ENCODE measurements around the gene GPR146. TPM values are rescaled to one million over a fixed set of nuclear protein-coding genes. Genes with fewer than 3 reads are reported as not detected.

The GPR146 gene
- total RNA-seq, 1 experiment from 2014 or later: 2.9 TPM

GRCh38 chr7:1065263-1065584 lies 20.9 kb downstream of the GPR146 start:
- in situ Hi-C loops (cut with HindIII; ENCODE audit: low pct_unique_long_range_greater_than_20kb, low sequenced_read_pairs) (no loop called here), intact Hi-C loops (cut with micrococcal nuclease; ENCODE audit: unreplicated experiment) (loop anchor here (2.0 kb wide), 1 partner anchor 72 kb away; no protein-coding TSS in a partner anchor)
- H3K27me3 ChIP-seq (ENCODE audit: control insufficient read depth, insufficient read depth, low read length): no peaks in the 10 kb centered on the region
- DNase-seq (ENCODE audit: low read depth, low spot score): no peak
- no peaks in the 10 kb centered on the region for H3K9me3 ChIP-seq (ENCODE audit: control insufficient read depth, insufficient read depth, low read depth, low read length)
- BruUV-seq (replicated peaks): no TSS peak
- ATAC-seq: no peak
- CTCF ChIA-PET: interaction anchor here (0.6 to 2.6 kb wide), 8 partner anchors 15 to 162 kb away, joined by 3 to 49 read pairs (median 4); partner anchors contain the start of genes COX19 and GPR146
- H3K4me3 ChIP-seq (ENCODE audit: low read depth in 2 of 2, low read length in 2 of 2): no peak overlapping the region
- POLR2A ChIA-PET: interaction anchor here (0.7 kb wide), 1 partner anchor 14 kb away, joined by 3 read pairs; no protein-coding TSS in a partner anchor
- TF ChIP-seq, protein P1, sequence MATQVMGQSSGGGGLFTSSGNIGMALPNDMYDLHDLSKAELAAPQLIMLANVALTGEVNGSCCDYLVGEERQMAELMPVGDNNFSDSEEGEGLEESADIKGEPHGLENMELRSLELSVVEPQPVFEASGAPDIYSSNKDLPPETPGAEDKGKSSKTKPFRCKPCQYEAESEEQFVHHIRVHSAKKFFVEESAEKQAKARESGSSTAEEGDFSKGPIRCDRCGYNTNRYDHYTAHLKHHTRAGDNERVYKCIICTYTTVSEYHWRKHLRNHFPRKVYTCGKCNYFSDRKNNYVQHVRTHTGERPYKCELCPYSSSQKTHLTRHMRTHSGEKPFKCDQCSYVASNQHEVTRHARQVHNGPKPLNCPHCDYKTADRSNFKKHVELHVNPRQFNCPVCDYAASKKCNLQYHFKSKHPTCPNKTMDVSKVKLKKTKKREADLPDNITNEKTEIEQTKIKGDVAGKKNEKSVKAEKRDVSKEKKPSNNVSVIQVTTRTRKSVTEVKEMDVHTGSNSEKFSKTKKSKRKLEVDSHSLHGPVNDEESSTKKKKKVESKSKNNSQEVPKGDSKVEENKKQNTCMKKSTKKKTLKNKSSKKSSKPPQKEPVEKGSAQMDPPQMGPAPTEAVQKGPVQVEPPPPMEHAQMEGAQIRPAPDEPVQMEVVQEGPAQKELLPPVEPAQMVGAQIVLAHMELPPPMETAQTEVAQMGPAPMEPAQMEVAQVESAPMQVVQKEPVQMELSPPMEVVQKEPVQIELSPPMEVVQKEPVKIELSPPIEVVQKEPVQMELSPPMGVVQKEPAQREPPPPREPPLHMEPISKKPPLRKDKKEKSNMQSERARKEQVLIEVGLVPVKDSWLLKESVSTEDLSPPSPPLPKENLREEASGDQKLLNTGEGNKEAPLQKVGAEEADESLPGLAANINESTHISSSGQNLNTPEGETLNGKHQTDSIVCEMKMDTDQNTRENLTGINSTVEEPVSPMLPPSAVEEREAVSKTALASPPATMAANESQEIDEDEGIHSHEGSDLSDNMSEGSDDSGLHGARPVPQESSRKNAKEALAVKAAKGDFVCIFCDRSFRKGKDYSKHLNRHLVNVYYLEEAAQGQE (IDR thresholded peaks at IDR 0.05; ENCODE audit: insufficient read depth in 1 of 2, low read depth in 2 of 2, low read length in 1 of 2): no peak
- no peak for TF ChIP-seq POLR2AphosphoS5 (IDR thresholded peaks at IDR 0.05; ENCODE audit: low read depth, low read length)
- no peak for TF ChIP-seq TCF7L2 (IDR thresholded peaks at IDR 0.05; ENCODE audit: low read depth, low read length)
- TF ChIP-seq SIN3A (IDR thresholded peaks at IDR 0.05; ENCODE audit: borderline replicate concordance, insufficient read depth, low read depth, low read length): no peak
- TF ChIP-seq, protein P2, sequence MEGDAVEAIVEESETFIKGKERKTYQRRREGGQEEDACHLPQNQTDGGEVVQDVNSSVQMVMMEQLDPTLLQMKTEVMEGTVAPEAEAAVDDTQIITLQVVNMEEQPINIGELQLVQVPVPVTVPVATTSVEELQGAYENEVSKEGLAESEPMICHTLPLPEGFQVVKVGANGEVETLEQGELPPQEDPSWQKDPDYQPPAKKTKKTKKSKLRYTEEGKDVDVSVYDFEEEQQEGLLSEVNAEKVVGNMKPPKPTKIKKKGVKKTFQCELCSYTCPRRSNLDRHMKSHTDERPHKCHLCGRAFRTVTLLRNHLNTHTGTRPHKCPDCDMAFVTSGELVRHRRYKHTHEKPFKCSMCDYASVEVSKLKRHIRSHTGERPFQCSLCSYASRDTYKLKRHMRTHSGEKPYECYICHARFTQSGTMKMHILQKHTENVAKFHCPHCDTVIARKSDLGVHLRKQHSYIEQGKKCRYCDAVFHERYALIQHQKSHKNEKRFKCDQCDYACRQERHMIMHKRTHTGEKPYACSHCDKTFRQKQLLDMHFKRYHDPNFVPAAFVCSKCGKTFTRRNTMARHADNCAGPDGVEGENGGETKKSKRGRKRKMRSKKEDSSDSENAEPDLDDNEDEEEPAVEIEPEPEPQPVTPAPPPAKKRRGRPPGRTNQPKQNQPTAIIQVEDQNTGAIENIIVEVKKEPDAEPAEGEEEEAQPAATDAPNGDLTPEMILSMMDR (IDR thresholded peaks at IDR 0.05): no peak
- H3K36me3 ChIP-seq (ENCODE audit: control insufficient read depth, insufficient read depth, low read length): no peaks in the 10 kb centered on the region
- H3K27ac ChIP-seq (ENCODE audit: low read length): no peak overlapping the region
- peaks cover 13% of the 10 kb centered on the region for H3K4me1 ChIP-seq (ENCODE audit: control insufficient read depth, insufficient read depth, low read length)

DNA sequence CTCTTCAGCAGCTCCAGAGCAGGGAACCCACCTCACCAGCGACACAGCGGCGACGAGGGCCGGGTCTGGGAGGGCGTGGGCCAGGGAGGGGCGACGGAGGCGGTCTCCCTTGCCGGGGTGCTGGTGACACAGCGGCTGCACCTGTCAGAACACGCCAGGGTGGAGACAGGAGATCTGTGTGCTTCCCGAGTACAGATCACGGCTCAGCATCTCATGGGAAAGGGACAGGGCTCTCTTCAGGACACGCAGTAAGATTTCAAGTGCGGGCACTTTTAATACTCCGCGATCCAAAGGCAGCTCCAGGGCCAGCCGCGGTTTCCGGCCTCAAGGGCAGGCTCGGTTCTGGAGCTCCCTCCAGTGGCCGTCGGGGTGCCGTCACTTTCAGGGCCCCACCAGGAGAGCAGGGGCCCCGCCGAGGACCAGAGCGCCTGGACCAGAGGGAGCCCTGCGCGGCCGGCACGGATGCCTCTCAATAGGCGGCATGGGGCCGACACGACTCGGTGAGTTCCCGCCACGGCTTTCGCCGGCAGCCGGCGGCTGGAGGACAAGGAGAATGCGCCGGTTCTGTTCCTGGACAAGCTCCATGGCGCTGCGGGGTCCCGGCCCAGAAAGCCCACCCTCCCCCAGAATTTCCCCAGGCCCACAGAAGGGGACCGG lies 21.4 kb downstream of the GPR146 start:
- H3K9me3 ChIP-seq (ENCODE audit: control insufficient read depth, insufficient read depth, low read depth, low read length): no peaks in the 10 kb centered on the region
- H3K36me3 ChIP-seq (ENCODE audit: control insufficient read depth, insufficient read depth, low read length): no peaks in the 10 kb centered on the region
- POLR2A ChIA-PET: interaction anchor here (0.7 kb wide), 1 partner anchor 14 kb away, joined by 3 read pairs; no protein-coding TSS in a partner anchor
- ATAC-seq: peak; percentile 97
- no peak overlapping the region for H3K27ac ChIP-seq (ENCODE audit: low read length)
- CTCF ChIA-PET: interaction anchor here (0.6 to 2.6 kb wide), 8 partner anchors 15 to 162 kb away, joined by 3 to 49 read pairs (median 4); partner anchors contain the start of genes COX19 and GPR146
- no TSS peak for BruUV-seq (replicated peaks)
- H3K27me3 ChIP-seq (ENCODE audit: control insufficient read depth, insufficient read depth, low read length): no peaks in the 10 kb centered on the region
- H3K4me3 ChIP-seq (ENCODE audit: low read depth in 2 of 2, low read length in 2 of 2): no peak overlapping the region
- DNase-seq (ENCODE audit: low read depth, low spot score): no peak
- TF ChIP-seq, protein P2 (IDR thresholded peaks at IDR 0.05): peak; percentile 99
- no peak for TF ChIP-seq SIN3A (IDR thresholded peaks at IDR 0.05; ENCODE audit: borderline replicate concordance, insufficient read depth, low read depth, low read length)
- intact Hi-C loops (cut with micrococcal nuclease; ENCODE audit: unreplicated experiment): loop anchor here (2.0 kb wide), 1 partner anchor 73 kb away; no protein-coding TSS in a partner anchor
- H3K4me1 ChIP-seq (ENCODE audit: control insufficient read depth, insufficient read depth, low read length): peaks cover 9% of the 10 kb centered on the region
- in situ Hi-C loops (cut with HindIII; ENCODE audit: low pct_unique_long_range_greater_than_20kb, low sequenced_read_pairs): no loop called here

Measured in Panc1 (cell line).